ENCODE measurements around the gene ARHGEF6.
"Not testable (repeated sequence)": the region's sequence is repeated elsewhere in the genome, so short reads cannot be mapped to it uniquely, and the experiment has no call there.

ARHGEF6 gene

GRCh38 chrX:136780763-136781162 lies at the start of gene ARHGEF6:
TSS of gene ARHGEF6 (minus strand) at chrX:136780932. CDS start at chrX:136780882, 50 bp downstream.
- no peak for DNase-seq (ENCODE audit: low read depth)

- no peak for DNase-seq (ENCODE audit: low read depth)
Observed at GRCh38 chrX:136829413-136829812, 48.7 kb upstream of the ARHGEF6 start.

GRCh38 chrX:136828830-136829229 lies 48.1 kb upstream of the ARHGEF6 start:
- no peak for DNase-seq (ENCODE audit: low read depth)

GRCh38 chrX:136827026-136827425 lies 46.3 kb upstream of the ARHGEF6 start:
- DNase-seq (ENCODE audit: low read depth): no peak

GRCh38 chrX:136825771-136826170 lies 45.0 kb upstream of the ARHGEF6 start:
- no peak for DNase-seq (ENCODE audit: low read depth)

GRCh38 chrX:136823175-136823574 lies 42.4 kb upstream of the ARHGEF6 start:
- DNase-seq (ENCODE audit: low read depth): no peak

GRCh38 chrX:136822337-136823095 lies 41.8 kb upstream of the ARHGEF6 start:
- DNase-seq (ENCODE audit: low read depth): no peak

- not testable (repeated sequence) for DNase-seq (ENCODE audit: low read depth)
Observed at GRCh38 chrX:136819756-136820155, 39.0 kb upstream of the ARHGEF6 start.

GRCh38 chrX:136819031-136819703 lies 38.4 kb upstream of the ARHGEF6 start:
- DNase-seq (ENCODE audit: low read depth): no peak

- no peak for DNase-seq (ENCODE audit: low read depth)
Observed at GRCh38 chrX:136816975-136817374, 36.2 kb upstream of the ARHGEF6 start.

GRCh38 chrX:136814847-136815750 lies 34.4 kb upstream of the ARHGEF6 start:
- no peak for DNase-seq (ENCODE audit: low read depth)

- DNase-seq (ENCODE audit: low read depth): no peak
Observed at GRCh38 chrX:136812286-136812685, 31.6 kb upstream of the ARHGEF6 start.

GRCh38 chrX:136810493-136810892 lies 29.8 kb upstream of the ARHGEF6 start:
- DNase-seq (ENCODE audit: low read depth): no peak

- DNase-seq (ENCODE audit: low read depth): no peak
Observed at GRCh38 chrX:136806891-136807410, 26.2 kb upstream of the ARHGEF6 start.

GRCh38 chrX:136802515-136802914 lies 21.8 kb upstream of the ARHGEF6 start:
- DNase-seq (ENCODE audit: low read depth): no peak

- DNase-seq (ENCODE audit: low read depth): no peak
Observed at GRCh38 chrX:136797787-136798186, 17.1 kb upstream of the ARHGEF6 start.

- DNase-seq (ENCODE audit: low read depth): not testable (repeated sequence)
Observed at GRCh38 chrX:136795132-136795531, 14.4 kb upstream of the ARHGEF6 start.

GRCh38 chrX:136794660-136795059 lies 13.9 kb upstream of the ARHGEF6 start:
- DNase-seq (ENCODE audit: low read depth): not testable (repeated sequence)

GRCh38 chrX:136794080-136794479 lies 13.3 kb upstream of the ARHGEF6 start:
- DNase-seq (ENCODE audit: low read depth): no peak

- DNase-seq (ENCODE audit: low read depth): no peak
Observed at GRCh38 chrX:136789856-136790255, 9.1 kb upstream of the ARHGEF6 start.

- DNase-seq (ENCODE audit: low read depth): no peak
Observed at GRCh38 chrX:136784231-136784630, 3.5 kb upstream of the ARHGEF6 start.

GRCh38 chrX:136783159-136783558 lies 2.4 kb upstream of the ARHGEF6 start:
- DNase-seq (ENCODE audit: low read depth): no peak
